ENCODE data around the gene MSANTD2. TPM values are rescaled to one million over a fixed set of nuclear protein-coding genes. Genes with fewer than 3 reads are reported as not detected.

MSANTD2 gene
- total and polyA plus RNA-seq, 9 of the 15 experiments (the other 6 are each of a cell fraction or from before 2014, with no cell fraction given), result 1.3 to 9.9 (median 5.3) TPM

GRCh38 chr11:124762624-124763155 lies 37.5 kb downstream of the MSANTD2 start (continued):
- TF ChIP-seq ZNF398 (CRISPR knock-in tag; IDR thresholded peaks at IDR 0.05) (no peak), SAFB (IDR thresholded peaks at IDR 0.05; ENCODE audit: borderline replicate concordance, low read depth, low read length) (no peak), SMC3 (conservative IDR thresholded peaks at IDR 0.05; ENCODE audit: insufficient read depth, low read depth, low read length) (no peak), ZBTB49 (CRISPR knock-in tag; IDR thresholded peaks at IDR 0.05; ENCODE audit: borderline replicate concordance) (no peak), ZNF232 (CRISPR knock-in tag; IDR thresholded peaks at IDR 0.05) (no peak), ZNF830 (CRISPR knock-in tag; IDR thresholded peaks at IDR 0.05) (no peak), ZEB2 (IDR thresholded peaks at IDR 0.05) (no peak), NFIC (IDR thresholded peaks at IDR 0.05) (no peak), LARP7 (IDR thresholded peaks at IDR 0.05) (no peak), ZNF695 (CRISPR knock-in tag; IDR thresholded peaks at IDR 0.05) (no peak), PURB (CRISPR knock-in tag; IDR thresholded peaks at IDR 0.05; ENCODE audit: low read depth) (no peak), PYGO2 (tag; IDR thresholded peaks at IDR 0.05) (no peak), ARID1B (IDR thresholded peaks at IDR 0.05) (no peak), EGR1 (conservative IDR thresholded peaks at IDR 0.05) (no peak), ZNF124 (CRISPR knock-in tag; IDR thresholded peaks at IDR 0.05) (no peak), ZC3H8 (IDR thresholded peaks at IDR 0.05) (no peak), E2F4 (CRISPR knock-in tag; IDR thresholded peaks at IDR 0.05; ENCODE audit: low read depth) (no peak), FOXO4 (CRISPR knock-in tag; IDR thresholded peaks at IDR 0.05) (no peak), RBFOX2 (IDR thresholded peaks at IDR 0.05; ENCODE audit: low read depth, low read length) (peak; percentile 41; the same call in 1 of the 2 replicates)
- TF ChIP-seq, protein P1, sequence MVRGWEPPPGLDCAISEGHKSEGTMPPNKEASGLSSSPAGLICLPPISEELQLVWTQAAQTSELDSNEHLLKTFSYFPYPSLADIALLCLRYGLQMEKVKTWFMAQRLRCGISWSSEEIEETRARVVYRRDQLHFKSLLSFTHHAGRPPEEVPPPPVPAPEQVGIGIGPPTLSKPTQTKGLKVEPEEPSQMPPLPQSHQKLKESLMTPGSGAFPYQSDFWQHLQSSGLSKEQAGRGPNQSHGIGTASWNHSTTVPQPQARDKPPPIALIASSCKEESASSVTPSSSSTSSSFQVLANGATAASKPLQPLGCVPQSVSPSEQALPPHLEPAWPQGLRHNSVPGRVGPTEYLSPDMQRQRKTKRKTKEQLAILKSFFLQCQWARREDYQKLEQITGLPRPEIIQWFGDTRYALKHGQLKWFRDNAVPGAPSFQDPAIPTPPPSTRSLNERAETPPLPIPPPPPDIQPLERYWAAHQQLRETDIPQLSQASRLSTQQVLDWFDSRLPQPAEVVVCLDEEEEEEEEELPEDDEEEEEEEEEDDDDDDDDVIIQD (CRISPR knock-in tag; IDR thresholded peaks at IDR 0.05), result no peak
